Natural killer cell (primary cell): ENCODE measurements around the gene LETM1. TPM values are rescaled to one million over a fixed set of nuclear protein-coding genes. Genes with fewer than 3 reads are reported as not detected.

ENCODE experiments used
- ATAC-seq, 3 donors: fragments of 150-1000 bp in 2 of 3; fragments of 200-7000 bp in 1 of 3; cut with Tn5 transposase; 1 replicate in 1 of 3; 2 replicates in 2 of 3; pipeline ENCODE4 v1.10.0; 2021; ENCODE audit warnings: mild to moderate bottlenecking in 2 of 3, moderate library complexity in 2 of 3
- DNase-seq, 2 donors: peaks; one replicate each; pipeline versions ENCODE4 v3.0.0 to v3.0.0-alpha.2; 2013 to 2021; ENCODE audit warnings: mixed read lengths in 1 of 2
- H3K27ac ChIP-seq: one replicate; pipeline ENCODE4 v1.5.1; 2013; ENCODE audit warnings: mild to moderate bottlenecking, low read length
- H3K27me3 ChIP-seq: one replicate; pipeline ENCODE4 v1.6.1; 2013; ENCODE audit warnings: low read length; ENCODE audit not compliant: control insufficient read depth, insufficient read depth
- H3K36me3 ChIP-seq: one replicate; pipeline ENCODE4 v1.6.1; 2013; ENCODE audit warnings: low read length; ENCODE audit not compliant: control insufficient read depth, insufficient read depth
- H3K4me1 ChIP-seq: one replicate; pipeline ENCODE4 v1.6.1; 2013; ENCODE audit warnings: low read length; ENCODE audit not compliant: control insufficient read depth, insufficient read depth
- H3K4me3 ChIP-seq: one replicate; pipeline ENCODE4 v1.5.1; 2013; ENCODE audit warnings: low read length
- H3K9me3 ChIP-seq: one replicate; pipeline ENCODE4 v1.6.1; 2013; ENCODE audit warnings: low read length; ENCODE audit not compliant: control insufficient read depth, insufficient read depth
- H3K27ac Mint-ChIP-seq, 2 donors: one replicate each; pipeline ENCODE4 v1.8.0; 2022; ENCODE audit warnings: mild to moderate bottlenecking in 2 of 2, mixed read lengths in 2 of 2, moderate library complexity in 1 of 2
- H3K27me3 Mint-ChIP-seq, 2 donors: one replicate each; pipeline ENCODE4 v1.8.0; 2022; ENCODE audit warnings: low read depth in 2 of 2, mixed read lengths in 2 of 2
- H3K36me3 Mint-ChIP-seq: one replicate; pipeline ENCODE4 v1.8.0; 2022; ENCODE audit warnings: mixed read lengths
- H3K4me1 Mint-ChIP-seq, 2 donors: one replicate each; pipeline ENCODE4 v1.8.0; 2022; ENCODE audit warnings: mixed read lengths in 2 of 2
- H3K4me3 Mint-ChIP-seq: one replicate; pipeline ENCODE4 v1.8.0; 2022; ENCODE audit warnings: mild to moderate bottlenecking, moderate library complexity, mixed read lengths
- H3K9me3 Mint-ChIP-seq, 2 donors: one replicate each; pipeline ENCODE4 v1.8.0; 2022; ENCODE audit warnings: mixed read lengths in 2 of 2
- CTCF ChIP-seq: fragments of 200-600 bp; IDR thresholded peaks from one replicate; pipeline ENCODE4 v1.8.0; 2022; ENCODE audit warnings: antibody characterized with exemption
- WGBS: methylation state at CpG from one replicate; pipeline ENCODE4 v1.1.7; 2013; ENCODE audit warnings: missing lambda C conversion rate; ENCODE audit not compliant: insufficient coverage; 5-methylcytosine and 5-hydroxymethylcytosine counted together
- intact Hi-C: fragments of 100-400 bp; cut with micrococcal nuclease; formaldehyde crosslinking; loops from one replicate; pipeline ENCODE4 v1.14.2; 2022
- total RNA-seq, 4 donors: library from RNA; stranded (reverse); fragments of 120-200 nt in 1 of 4; gene quantifications; one replicate each; pipeline versions ENCODE4 v1.2.3 to v1.2.4, GENCODE V29; 2013 to 2022

LETM1 gene
- total RNA-seq, 3 donors from 2014 or later (not counting 1 experiment from before 2014, with no cell fraction given), result 40.4 to 56.5 (median 55.7) TPM

GRCh38 chr4:1842993-1843448, 12.9 kb downstream of the LETM1 start:
- Mint-ChIP-seq H3K4me3 (no peak overlapping the region), H3K9me3 (no peaks in the 10 kb centered on the region), H3K27ac (no peak overlapping the region), H3K4me1 (peaks cover 23 to 25% of the 10 kb centered on the region in 2 donors), H3K27me3 (no peaks in the 10 kb centered on the region), H3K36me3 (peaks cover 7% of the 10 kb centered on the region)
- Histone ChIP-seq H3K36me3 (peaks cover 45% of the 10 kb centered on the region), H3K9me3 (no peaks in the 10 kb centered on the region), H3K4me3 (no peak overlapping the region), H3K4me1 (peaks cover 6% of the 10 kb centered on the region), H3K27me3 (no peaks in the 10 kb centered on the region), H3K27ac (no peak overlapping the region)
- TF ChIP-seq CTCF, result no peak
- DNase-seq (no peak), ATAC-seq (no peak)
- 92% methylated on average over 17 of the region's 17 CpGs for WGBS
- intact Hi-C loops, result no loop called here

GRCh38 chr4:1842339-1842895, 13.5 kb downstream of the LETM1 start:
- H3K4me1 ChIP-seq, result peaks cover 6% of the 10 kb centered on the region
- Mint-ChIP-seq H3K27me3 (no peaks in the 10 kb centered on the region), H3K9me3 (no peaks in the 10 kb centered on the region), H3K4me3 (no peak overlapping the region), H3K4me1 (peaks cover 23 to 25% of the 10 kb centered on the region in 2 donors), H3K36me3 (peaks cover 7% of the 10 kb centered on the region), H3K27ac (peak overlapping the region in 1 of 2 donors; percentile 29)
- H3K27me3 ChIP-seq, result no peaks in the 10 kb centered on the region
- no peak for TF ChIP-seq CTCF
- H3K9me3 ChIP-seq, result no peaks in the 10 kb centered on the region
- ATAC-seq (no peak), DNase-seq (no peak)
- 96% methylated on average over 13 of the region's 13 CpGs for WGBS
- no peak overlapping the region for H3K27ac ChIP-seq
- intact Hi-C loops, result no loop called here
- H3K36me3 ChIP-seq, result peaks cover 45% of the 10 kb centered on the region
- no peak overlapping the region for H3K4me3 ChIP-seq

GRCh38 chr4:1841887-1842210, 14.1 kb downstream of the LETM1 start:
- intact Hi-C loops, result no loop called here
- H3K27me3 ChIP-seq, result no peaks in the 10 kb centered on the region
- H3K4me3 ChIP-seq, result no peak overlapping the region
- no peak for ATAC-seq
- Mint-ChIP-seq H3K27ac (no peak overlapping the region), H3K27me3 (no peaks in the 10 kb centered on the region), H3K4me1 (peaks cover 23 to 25% of the 10 kb centered on the region in 2 donors), H3K36me3 (peaks cover 7% of the 10 kb centered on the region), H3K4me3 (no peak overlapping the region), H3K9me3 (no peaks in the 10 kb centered on the region)
- no peak overlapping the region for H3K27ac ChIP-seq
- DNase-seq, result no peak
- H3K4me1 ChIP-seq, result peaks cover 6% of the 10 kb centered on the region
- WGBS, result 76% methylated on average over 9 of the region's 9 CpGs
- no peak for TF ChIP-seq CTCF
- H3K9me3 ChIP-seq, result no peaks in the 10 kb centered on the region
- H3K36me3 ChIP-seq, result peaks cover 49% of the 10 kb centered on the region
